Measurements from ENCODE around the gene KSR2. TPM values are rescaled to one million over a fixed set of nuclear protein-coding genes. Genes with fewer than 3 reads are reported as not detected.

The KSR2 gene
- total RNA-seq, 2 donors from 2014 or later = 1.1 to 2.0 TPM

DNA sequence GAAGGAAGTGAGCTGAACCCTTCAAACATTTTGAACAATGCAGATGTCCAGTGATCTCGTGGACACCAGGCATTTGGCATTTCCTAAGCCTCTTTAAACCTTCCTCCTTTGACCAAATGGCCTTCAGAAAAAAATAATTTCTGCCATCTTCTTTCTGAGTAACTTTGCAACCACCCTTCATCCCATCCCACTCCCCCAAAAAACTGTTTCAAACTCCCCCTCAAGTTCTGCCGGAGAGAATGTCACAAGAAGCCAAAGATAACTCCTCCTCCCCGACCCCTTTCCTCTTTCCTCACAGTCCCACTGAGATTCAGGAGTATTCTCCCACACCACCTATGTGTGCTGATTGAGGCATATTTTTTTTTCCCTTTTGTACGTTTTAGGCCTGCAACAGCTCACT is 1.7 kb downstream of the KSR2 start:
- Mint-ChIP-seq H3K4me3 (peak overlapping the region; percentile 75), H3K9me3 (peaks cover 16% of the 10 kb centered on the region), H3K27me3 (ENCODE audit: insufficient read depth) (peaks cover 57% of the 10 kb centered on the region), H3K27ac (no peak overlapping the region), H3K4me1 (peaks cover 3% of the 10 kb centered on the region), H3K36me3 (ENCODE audit: low read depth) (peaks cover 3% of the 10 kb centered on the region)
- no peak overlapping the region for H3K27ac ChIP-seq (ENCODE audit: low read depth, low read length)
- no peak overlapping the region for H3K4me3 ChIP-seq (ENCODE audit: low read length)
- H3K4me1 ChIP-seq (ENCODE audit: control insufficient read depth, insufficient read depth, low read length) = no peaks in the 10 kb centered on the region
- WGBS, 2 experiments (ENCODE audit: insufficient coverage in 1 of 2, insufficient read length in 1 of 2) = 68 to 100% methylated on average over 1 to 4 of the region's 4 CpGs
- TF ChIP-seq, protein P1, sequence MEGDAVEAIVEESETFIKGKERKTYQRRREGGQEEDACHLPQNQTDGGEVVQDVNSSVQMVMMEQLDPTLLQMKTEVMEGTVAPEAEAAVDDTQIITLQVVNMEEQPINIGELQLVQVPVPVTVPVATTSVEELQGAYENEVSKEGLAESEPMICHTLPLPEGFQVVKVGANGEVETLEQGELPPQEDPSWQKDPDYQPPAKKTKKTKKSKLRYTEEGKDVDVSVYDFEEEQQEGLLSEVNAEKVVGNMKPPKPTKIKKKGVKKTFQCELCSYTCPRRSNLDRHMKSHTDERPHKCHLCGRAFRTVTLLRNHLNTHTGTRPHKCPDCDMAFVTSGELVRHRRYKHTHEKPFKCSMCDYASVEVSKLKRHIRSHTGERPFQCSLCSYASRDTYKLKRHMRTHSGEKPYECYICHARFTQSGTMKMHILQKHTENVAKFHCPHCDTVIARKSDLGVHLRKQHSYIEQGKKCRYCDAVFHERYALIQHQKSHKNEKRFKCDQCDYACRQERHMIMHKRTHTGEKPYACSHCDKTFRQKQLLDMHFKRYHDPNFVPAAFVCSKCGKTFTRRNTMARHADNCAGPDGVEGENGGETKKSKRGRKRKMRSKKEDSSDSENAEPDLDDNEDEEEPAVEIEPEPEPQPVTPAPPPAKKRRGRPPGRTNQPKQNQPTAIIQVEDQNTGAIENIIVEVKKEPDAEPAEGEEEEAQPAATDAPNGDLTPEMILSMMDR (conservative IDR thresholded peaks at IDR 0.05) = no peak
- H3K27me3 ChIP-seq (ENCODE audit: control insufficient read depth, insufficient read depth, low read length, poor library complexity, severe bottlenecking) = peaks cover 36% of the 10 kb centered on the region
- DNase-seq = peak; percentile 30
- H3K36me3 ChIP-seq (ENCODE audit: control insufficient read depth, insufficient read depth, low read length) = no peaks in the 10 kb centered on the region
- peaks cover 16% of the 10 kb centered on the region for H3K9me3 ChIP-seq (ENCODE audit: control insufficient read depth, low read length)
- no peak overlapping the region for H3K9ac ChIP-seq (ENCODE audit: extremely low read depth, low read length, poor library complexity, severe bottlenecking)

DNA sequence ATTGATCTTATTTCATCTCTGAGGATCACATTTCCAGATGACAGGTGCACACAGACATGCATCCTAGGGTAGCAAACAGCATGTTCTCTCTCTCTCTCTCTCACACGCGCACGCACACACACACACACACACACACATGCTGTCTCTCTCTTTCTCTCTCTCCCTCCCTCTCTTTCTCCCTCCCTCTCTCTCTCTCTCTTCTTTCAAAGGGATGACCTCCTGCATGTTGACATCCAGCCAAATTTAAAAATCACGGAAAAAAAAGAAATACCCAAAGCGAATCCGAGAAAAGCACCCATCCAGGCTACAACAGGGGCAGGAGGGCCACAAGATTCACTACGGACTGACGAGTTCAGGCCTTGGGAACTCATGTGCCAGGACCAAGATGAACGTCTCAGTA is 2.3 kb downstream of the KSR2 start:
- H3K9me3 ChIP-seq (ENCODE audit: control insufficient read depth, low read length) = peaks cover 11% of the 10 kb centered on the region
- Mint-ChIP-seq H3K4me3 (no peak overlapping the region), H3K27ac (no peak overlapping the region), H3K4me1 (peaks cover 3% of the 10 kb centered on the region), H3K27me3 (ENCODE audit: insufficient read depth) (peaks cover 53% of the 10 kb centered on the region), H3K36me3 (ENCODE audit: low read depth) (peaks cover 3% of the 10 kb centered on the region), H3K9me3 (peaks cover 11% of the 10 kb centered on the region)
- no peaks in the 10 kb centered on the region for H3K36me3 ChIP-seq (ENCODE audit: control insufficient read depth, insufficient read depth, low read length)
- no peak overlapping the region for H3K4me3 ChIP-seq (ENCODE audit: low read length)
- TF ChIP-seq, protein P1 (conservative IDR thresholded peaks at IDR 0.05) = no peak
- WGBS, 2 experiments (ENCODE audit: insufficient coverage in 1 of 2, insufficient read length in 1 of 2) = 58 to 65% methylated on average over 4 to 9 of the region's 9 CpGs
- H3K27ac ChIP-seq (ENCODE audit: low read depth, low read length) = no peak overlapping the region
- H3K27me3 ChIP-seq (ENCODE audit: control insufficient read depth, insufficient read depth, low read length, poor library complexity, severe bottlenecking) = peaks cover 36% of the 10 kb centered on the region
- no peak overlapping the region for H3K9ac ChIP-seq (ENCODE audit: extremely low read depth, low read length, poor library complexity, severe bottlenecking)
- no peaks in the 10 kb centered on the region for H3K4me1 ChIP-seq (ENCODE audit: control insufficient read depth, insufficient read depth, low read length)
- peak; percentile 26 for DNase-seq

DNA sequence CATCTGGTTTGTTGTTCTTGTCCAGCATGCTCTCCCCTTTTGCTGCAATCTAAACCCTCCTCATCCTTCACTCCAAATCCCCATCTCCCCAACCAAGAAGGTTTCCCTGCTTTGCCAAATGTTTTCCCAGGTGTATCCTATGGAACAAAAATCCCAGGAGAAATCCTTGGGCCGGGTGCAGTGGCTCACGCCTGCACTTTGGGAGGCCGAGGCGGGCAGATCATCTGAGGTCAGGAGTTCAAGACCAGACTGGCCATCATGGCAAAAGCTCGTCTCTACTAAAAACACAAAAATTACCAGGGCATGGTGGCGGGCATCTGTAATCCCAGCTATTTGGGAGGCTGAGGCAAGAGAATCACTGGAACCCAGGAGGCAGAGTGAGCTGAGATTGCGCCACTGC is 5.0 kb downstream of the KSR2 start:
- Mint-ChIP-seq H3K36me3 (ENCODE audit: low read depth) (no peaks in the 10 kb centered on the region), H3K27ac (no peak overlapping the region), H3K27me3 (ENCODE audit: insufficient read depth) (peaks cover 46% of the 10 kb centered on the region), H3K9me3 (no peaks in the 10 kb centered on the region), H3K4me3 (no peak overlapping the region), H3K4me1 (peaks cover 3% of the 10 kb centered on the region)
- TF ChIP-seq, protein P1 (conservative IDR thresholded peaks at IDR 0.05) = no peak
- 84 to 89% methylated on average over 7 of the region's 7 CpGs for WGBS, 2 experiments (ENCODE audit: insufficient coverage in 1 of 2, insufficient read length in 1 of 2)
- DNase-seq = peak; percentile 28
- H3K4me3 ChIP-seq (ENCODE audit: low read length) = no peak overlapping the region
- no peak overlapping the region for H3K27ac ChIP-seq (ENCODE audit: low read depth, low read length)
- H3K36me3 ChIP-seq (ENCODE audit: control insufficient read depth, insufficient read depth, low read length) = no peaks in the 10 kb centered on the region
- peaks cover 36% of the 10 kb centered on the region for H3K27me3 ChIP-seq (ENCODE audit: control insufficient read depth, insufficient read depth, low read length, poor library complexity, severe bottlenecking)
- H3K4me1 ChIP-seq (ENCODE audit: control insufficient read depth, insufficient read depth, low read length) = no peaks in the 10 kb centered on the region
- no peak overlapping the region for H3K9ac ChIP-seq (ENCODE audit: extremely low read depth, low read length, poor library complexity, severe bottlenecking)
- no peaks in the 10 kb centered on the region for H3K9me3 ChIP-seq (ENCODE audit: control insufficient read depth, low read length)

Data from endodermal cell (in vitro differentiated cells).